Mesendoderm (in vitro differentiated cells): ENCODE measurements around the gene MMEL1.

Source experiments
- DNase-seq: peaks from one replicate; pipeline ENCODE4 v3.0.0; 2013
- H2AK5ac ChIP-seq: 2 replicates; pipeline ENCODE4 v1.6.1; 2013; ENCODE audit warnings: low read length, inconsistent platforms
- H2BK120ac ChIP-seq: 2 replicates; pipeline ENCODE4 v1.6.1; 2013; ENCODE audit warnings: low read depth, mild to moderate bottlenecking, low read length, moderate library complexity, mixed read lengths
- H2BK15ac ChIP-seq: replicated peaks from 2 replicates; pipeline ENCODE4 v1.6.1; 2013; ENCODE audit warnings: low read depth, mild to moderate bottlenecking, moderate library complexity
- H2BK5ac ChIP-seq: 2 replicates; pipeline ENCODE4 v1.6.1; 2013; ENCODE audit warnings: low read length, inconsistent platforms
- H3K18ac ChIP-seq: 2 replicates; pipeline ENCODE4 v1.6.1; 2013; ENCODE audit warnings: mild to moderate bottlenecking, low read length, mixed read lengths
- H3K23ac ChIP-seq: one replicate; pipeline ENCODE4 v1.6.1; 2013; ENCODE audit warnings: low read length
- H3K27ac ChIP-seq: 2 replicates; pipeline ENCODE4 v1.5.1; 2013; ENCODE audit warnings: low read depth, mild to moderate bottlenecking, inconsistent platforms, low read length, moderate library complexity
- H3K27me3 ChIP-seq: 2 replicates; pipeline ENCODE4 v1.6.1; 2013; ENCODE audit warnings: low read length, control low read depth, mild to moderate bottlenecking, inconsistent platforms; ENCODE audit not compliant: insufficient read depth, poor library complexity
- H3K36me3 ChIP-seq: 2 replicates; pipeline ENCODE4 v1.6.1; 2013; ENCODE audit warnings: low read length, inconsistent platforms; ENCODE audit not compliant: control insufficient read depth, insufficient read depth
- H3K4ac ChIP-seq: one replicate; pipeline ENCODE4 v1.6.1; 2013; ENCODE audit warnings: low read depth, mild to moderate bottlenecking, low read length, moderate library complexity
- H3K4me1 ChIP-seq: 2 replicates; pipeline ENCODE4 v1.6.1; 2013; ENCODE audit warnings: low read depth, low read length, inconsistent platforms; ENCODE audit not compliant: control insufficient read depth
- H3K4me2 ChIP-seq: 2 replicates; pipeline ENCODE4 v1.6.1; 2013; ENCODE audit warnings: low read length
- H3K4me3 ChIP-seq: 2 replicates; pipeline ENCODE4 v1.5.1; 2013; ENCODE audit warnings: mild to moderate bottlenecking, low read length
- H3K56ac ChIP-seq: one replicate; pipeline ENCODE4 v1.6.1; 2013; ENCODE audit warnings: low read length
- H3K79me1 ChIP-seq: 2 replicates; pipeline ENCODE4 v1.6.1; 2013; ENCODE audit warnings: low read length, inconsistent platforms
- H3K79me2 ChIP-seq: 2 replicates; pipeline ENCODE4 v1.6.1; 2013; ENCODE audit warnings: mild to moderate bottlenecking, low read length; ENCODE audit not compliant: control insufficient read depth, insufficient read depth
- H3K9ac ChIP-seq: 2 replicates; pipeline ENCODE4 v1.6.1; 2013; ENCODE audit warnings: low read length, inconsistent platforms
- H4K5ac ChIP-seq: one replicate; pipeline ENCODE4 v1.6.1; 2013; ENCODE audit warnings: low read length
- H4K8ac ChIP-seq: one replicate; pipeline ENCODE4 v1.6.1; 2013; ENCODE audit warnings: low read depth, mild to moderate bottlenecking, control low read depth, low read length, moderate library complexity
- WGBS: extraction: QIAGEN DNeasy Blood & Tissue Kit; methylation state at CpG from one replicate; pipeline ENCODE4 v1.1.7; 2013; ENCODE audit warnings: low lambda C conversion rate, missing lambda C conversion rate; ENCODE audit not compliant: insufficient coverage; ENCODE audit errors: extremely low coverage; 5-methylcytosine and 5-hydroxymethylcytosine counted together

The MMEL1 gene

GRCh38 chr1:2637442-2638145 lies 4.8 kb upstream of the MMEL1 start:
- H3K4me3 ChIP-seq, result no peak overlapping the region
- H3K23ac ChIP-seq, result no peak overlapping the region
- H3K36me3 ChIP-seq, result no peaks in the 10 kb centered on the region
- H3K27ac ChIP-seq, result no peak overlapping the region
- H4K8ac ChIP-seq, result no peak overlapping the region
- H3K56ac ChIP-seq, result no peak overlapping the region
- no peak overlapping the region for H2BK5ac ChIP-seq
- no peak overlapping the region for H3K4me2 ChIP-seq
- no peaks in the 10 kb centered on the region for H3K4me1 ChIP-seq
- no CpG with 5 or more reads among the region's 10 CpGs for WGBS
- H3K79me1 ChIP-seq, result no peaks in the 10 kb centered on the region
- no peaks in the 10 kb centered on the region for H3K79me2 ChIP-seq
- no peak overlapping the region for H3K18ac ChIP-seq
- no peak overlapping the region for H2BK15ac ChIP-seq
- no peak overlapping the region for H3K9ac ChIP-seq
- no peak overlapping the region for H2BK120ac ChIP-seq
- H3K4ac ChIP-seq, result no peak overlapping the region
- DNase-seq, result no peak
- no peaks in the 10 kb centered on the region for H3K27me3 ChIP-seq
- no peak overlapping the region for H4K5ac ChIP-seq
- H2AK5ac ChIP-seq, result no peak overlapping the region

DNA sequence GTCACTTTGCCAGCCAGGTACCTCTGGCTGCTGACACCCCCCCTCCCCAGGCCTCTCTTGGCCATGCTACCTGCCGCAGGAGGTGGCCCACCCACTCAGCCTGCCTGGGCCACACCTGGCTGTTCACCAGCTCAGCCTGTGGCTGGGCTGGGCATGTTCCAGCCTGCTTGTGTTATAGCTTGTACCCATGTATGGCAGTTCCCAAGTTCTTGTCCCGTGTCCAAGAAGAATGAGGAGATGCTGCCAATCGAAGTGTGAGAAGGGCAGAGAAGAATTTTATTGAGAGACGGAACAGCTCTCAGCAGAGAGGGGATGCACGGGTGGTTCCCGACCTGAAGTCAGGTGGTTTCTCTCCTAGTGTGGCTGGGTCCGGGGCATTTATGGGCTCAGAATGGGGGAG lies 3.9 kb upstream of the MMEL1 start:
- Histone ChIP-seq H2BK120ac (no peak overlapping the region), H2AK5ac (no peak overlapping the region), H3K23ac (no peak overlapping the region), H3K4me1 (no peaks in the 10 kb centered on the region), H2BK5ac (no peak overlapping the region), H3K4me2 (no peak overlapping the region), H3K56ac (no peak overlapping the region), H3K18ac (no peak overlapping the region), H3K27ac (no peak overlapping the region), H3K36me3 (no peaks in the 10 kb centered on the region), H4K8ac (no peak overlapping the region), H3K4me3 (no peak overlapping the region), H2BK15ac (no peak overlapping the region), H3K9ac (no peak overlapping the region), H3K4ac (no peak overlapping the region), H3K27me3 (no peaks in the 10 kb centered on the region), H3K79me1 (no peaks in the 10 kb centered on the region), H3K79me2 (no peaks in the 10 kb centered on the region), H4K5ac (no peak overlapping the region)
- no CpG with 5 or more reads among the region's 7 CpGs for WGBS
- DNase-seq, result no peak

DNA sequence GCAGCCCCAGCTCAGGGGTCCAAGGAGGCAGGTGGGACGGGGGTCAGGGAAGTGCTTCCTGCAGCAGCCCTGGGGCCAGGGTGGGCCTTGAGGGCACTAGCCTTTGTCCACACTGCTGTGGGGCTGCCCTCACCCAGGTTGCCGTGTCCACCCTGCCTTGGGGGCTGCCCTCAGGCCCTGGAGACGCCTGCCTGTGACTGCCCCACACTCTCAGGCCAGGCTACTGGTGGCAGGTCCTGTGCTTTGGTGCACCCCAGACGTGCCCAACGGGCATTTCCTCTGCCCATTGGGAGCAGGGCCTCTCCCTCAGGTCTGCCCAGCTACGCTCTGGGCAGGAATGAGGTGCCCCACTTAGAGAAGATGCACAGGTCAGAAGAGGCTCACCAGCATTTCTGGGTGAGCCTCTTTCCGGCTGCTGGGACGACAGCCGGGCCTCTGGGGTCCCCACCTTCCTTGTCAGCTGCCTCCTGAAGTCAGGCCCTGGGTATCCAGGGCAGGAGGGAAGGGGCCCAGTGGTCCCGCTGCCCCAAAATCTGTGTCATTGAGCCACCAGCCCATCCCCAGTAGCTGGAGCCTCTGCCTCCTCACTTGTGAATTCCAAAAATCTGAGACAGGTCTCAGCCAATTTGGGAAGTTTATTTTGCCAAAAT lies 2.7 kb upstream of the MMEL1 start:
- H2BK15ac ChIP-seq, result no peak overlapping the region
- H3K79me1 ChIP-seq, result no peaks in the 10 kb centered on the region
- H3K56ac ChIP-seq, result no peak overlapping the region
- H3K4me1 ChIP-seq, result no peaks in the 10 kb centered on the region
- H3K36me3 ChIP-seq, result no peaks in the 10 kb centered on the region
- no peak overlapping the region for H3K27ac ChIP-seq
- no peaks in the 10 kb centered on the region for H3K79me2 ChIP-seq
- no peak for DNase-seq
- no peak overlapping the region for H2AK5ac ChIP-seq
- no peak overlapping the region for H3K4me2 ChIP-seq
- no peak overlapping the region for H2BK120ac ChIP-seq
- no peak overlapping the region for H4K5ac ChIP-seq
- no peaks in the 10 kb centered on the region for H3K27me3 ChIP-seq
- H3K18ac ChIP-seq, result no peak overlapping the region
- no peak overlapping the region for H4K8ac ChIP-seq
- H2BK5ac ChIP-seq, result no peak overlapping the region
- no peak overlapping the region for H3K9ac ChIP-seq
- no peak overlapping the region for H3K4me3 ChIP-seq
- no CpG with 5 or more reads among the region's 10 CpGs for WGBS
- H3K23ac ChIP-seq, result no peak overlapping the region
- no peak overlapping the region for H3K4ac ChIP-seq

DNA sequence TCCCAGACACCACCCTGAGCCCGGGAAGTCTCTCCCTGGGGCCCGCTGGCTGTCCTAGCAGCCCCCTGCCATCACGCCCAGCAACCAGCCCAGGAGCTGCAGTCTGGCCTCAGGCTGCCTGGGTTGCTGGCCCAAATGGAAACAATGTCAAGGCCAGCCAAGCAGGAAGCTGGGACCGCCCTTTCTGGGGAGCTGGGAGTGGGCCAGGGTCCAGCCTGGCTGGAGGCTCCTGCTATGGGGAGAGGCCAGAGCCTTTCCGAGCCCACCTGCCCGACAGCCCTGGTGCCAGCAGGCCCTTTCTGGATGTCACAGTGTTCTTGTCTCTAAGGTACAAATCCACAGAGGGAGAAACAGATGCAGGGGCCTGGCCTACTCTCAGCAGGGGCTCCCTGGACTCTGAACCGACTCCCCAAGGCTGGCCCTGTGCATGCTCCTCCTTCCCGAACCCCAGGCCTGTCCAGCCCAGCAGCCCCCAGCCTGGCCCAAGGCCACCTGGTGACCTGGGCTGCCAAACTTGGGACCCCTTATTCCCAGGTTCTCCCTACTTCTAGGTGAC lies 1.2 kb upstream of the MMEL1 start:
- no peak for DNase-seq
- Histone ChIP-seq H2BK5ac (no peak overlapping the region), H3K4me2 (no peak overlapping the region), H2AK5ac (no peak overlapping the region), H3K27ac (no peak overlapping the region), H3K4me1 (no peaks in the 10 kb centered on the region), H3K18ac (no peak overlapping the region), H3K79me1 (no peaks in the 10 kb centered on the region), H3K4me3 (no peak overlapping the region), H3K9ac (no peak overlapping the region), H4K8ac (no peak overlapping the region), H3K4ac (no peak overlapping the region), H3K56ac (no peak overlapping the region), H2BK15ac (no peak overlapping the region), H3K36me3 (no peaks in the 10 kb centered on the region), H3K23ac (no peak overlapping the region), H2BK120ac (no peak overlapping the region), H4K5ac (no peak overlapping the region), H3K79me2 (no peaks in the 10 kb centered on the region), H3K27me3 (peaks cover 4% of the 10 kb centered on the region)
- no CpG with 5 or more reads among the region's 8 CpGs for WGBS

- H3K36me3 ChIP-seq, result no peaks in the 10 kb centered on the region
- no peak overlapping the region for H3K18ac ChIP-seq
- H2BK120ac ChIP-seq, result no peak overlapping the region
- no peak overlapping the region for H4K8ac ChIP-seq
- no peak overlapping the region for H2BK15ac ChIP-seq
- H3K23ac ChIP-seq, result no peak overlapping the region
- no peaks in the 10 kb centered on the region for H3K79me1 ChIP-seq
- no peaks in the 10 kb centered on the region for H3K79me2 ChIP-seq
- H4K5ac ChIP-seq, result no peak overlapping the region
- no peak overlapping the region for H3K56ac ChIP-seq
- H3K4me1 ChIP-seq, result no peaks in the 10 kb centered on the region
- no peak overlapping the region for H2BK5ac ChIP-seq
- no peak overlapping the region for H3K4ac ChIP-seq
- H3K4me3 ChIP-seq, result no peak overlapping the region
- H3K27ac ChIP-seq, result no peak overlapping the region
- peaks cover 4% of the 10 kb centered on the region for H3K27me3 ChIP-seq
- H2AK5ac ChIP-seq, result no peak overlapping the region
- no peak for DNase-seq
- no peak overlapping the region for H3K9ac ChIP-seq
- whole genome bisulfite sequencing, result no CpG with 5 or more reads among the region's 12 CpGs
- H3K4me2 ChIP-seq, result no peak overlapping the region
Measured at GRCh38 chr1:2633366-2633935, 635 bp upstream of the MMEL1 start.
